Measurements from ENCODE around the gene CEMP1. TPM values are rescaled to one million over a fixed set of nuclear protein-coding genes. Genes with fewer than 3 reads are reported as not detected.

CEMP1 gene
- total RNA-seq, 1 experiment from 2014 or later, result not detected

GRCh38 chr16:2511128-2511800 lies 19.9 kb downstream of the CEMP1 start:
- in situ Hi-C loops (cut with HindIII; ENCODE audit: low pct_unique_long_range_greater_than_20kb, low sequenced_read_pairs) (no loop called here), intact Hi-C loops (cut with micrococcal nuclease; ENCODE audit: unreplicated experiment) (no loop called here)
- peaks cover 14% of the 10 kb centered on the region for H3K4me1 ChIP-seq (ENCODE audit: control insufficient read depth, insufficient read depth, low read length)
- H3K27me3 ChIP-seq (ENCODE audit: control insufficient read depth, insufficient read depth, low read length), result no peaks in the 10 kb centered on the region
- BruUV-seq (replicated peaks), result no TSS peak
- H3K9me3 ChIP-seq (ENCODE audit: control insufficient read depth, insufficient read depth, low read depth, low read length), result no peaks in the 10 kb centered on the region
- CTCF ChIA-PET, result no interaction called here
- H3K4me3 ChIP-seq (ENCODE audit: low read depth in 2 of 2, low read length in 2 of 2), result no peak overlapping the region
- ATAC-seq, result no peak
- TF ChIP-seq POLR2AphosphoS5 (IDR thresholded peaks at IDR 0.05; ENCODE audit: low read depth, low read length) (no peak), TCF7L2 (IDR thresholded peaks at IDR 0.05; ENCODE audit: low read depth, low read length) (no peak), CTCF (IDR thresholded peaks at IDR 0.05) (no peak), SIN3A (IDR thresholded peaks at IDR 0.05; ENCODE audit: borderline replicate concordance, insufficient read depth, low read depth, low read length) (no peak), REST (IDR thresholded peaks at IDR 0.05; ENCODE audit: insufficient read depth in 1 of 2, low read depth in 2 of 2, low read length in 1 of 2) (no peak)
- no peak for DNase-seq (ENCODE audit: low read depth, low spot score)
- POLR2A ChIA-PET, result no interaction called here
- H3K27ac ChIP-seq (ENCODE audit: low read length), result no peak overlapping the region
- peaks cover 2% of the 10 kb centered on the region; the same call in 1 of the 2 replicates for H3K36me3 ChIP-seq (ENCODE audit: control insufficient read depth, insufficient read depth, low read length)

GRCh38 chr16:2508722-2509400 lies 22.3 kb downstream of the CEMP1 start:
- no peaks in the 10 kb centered on the region; the same call in 1 of the 2 replicates for H3K36me3 ChIP-seq (ENCODE audit: control insufficient read depth, insufficient read depth, low read length)
- no peak for DNase-seq (ENCODE audit: low read depth, low spot score)
- ATAC-seq, result no peak
- no TSS peak for BruUV-seq (replicated peaks)
- H3K4me3 ChIP-seq (ENCODE audit: low read depth in 2 of 2, low read length in 2 of 2), result no peak overlapping the region
- intact Hi-C loops (cut with micrococcal nuclease; ENCODE audit: unreplicated experiment), result no loop called here
- in situ Hi-C loops (cut with HindIII; ENCODE audit: low pct_unique_long_range_greater_than_20kb, low sequenced_read_pairs), result no loop called here
- ChIA-PET POLR2A (no interaction called here), CTCF (no interaction called here)
- no peak overlapping the region for H3K27ac ChIP-seq (ENCODE audit: low read length)
- no peaks in the 10 kb centered on the region for H3K9me3 ChIP-seq (ENCODE audit: control insufficient read depth, insufficient read depth, low read depth, low read length)
- no peak for TF ChIP-seq REST (IDR thresholded peaks at IDR 0.05; ENCODE audit: insufficient read depth in 1 of 2, low read depth in 2 of 2, low read length in 1 of 2)
- no peaks in the 10 kb centered on the region for H3K27me3 ChIP-seq (ENCODE audit: control insufficient read depth, insufficient read depth, low read length)
- peaks cover 7% of the 10 kb centered on the region; the same call in 1 of the 2 replicates for H3K4me1 ChIP-seq (ENCODE audit: control insufficient read depth, insufficient read depth, low read length)

All from Panc1 (cell line).